SHP77 treated with DMSO at 0.1 percent for 48 hours (cell line): ENCODE data around the gene ZNF821.
"Not testable (repeated sequence)": the region's sequence is repeated elsewhere in the genome, so short reads cannot be mapped to it uniquely, and the experiment has no call there.

Experiments used
- DNase-seq: peaks from one replicate; lab custom pipeline; 2025; lab: John Stamatoyannopoulos, UW

Gene ZNF821

GRCh38 chr16:71859762-71860521, 24.0 kb downstream of the ZNF821 start:
- no peak for DNase-seq

GRCh38 chr16:71855937-71856662, 27.9 kb downstream of the ZNF821 start:
- DNase-seq: no peak

GRCh38 chr16:71854369-71854948, 29.5 kb downstream of the ZNF821 start:
- no peak for DNase-seq

- DNase-seq: no peak
Measured at GRCh38 chr16:71853413-71853812, 30.6 kb downstream of the ZNF821 start.

GRCh38 chr16:71852561-71852960, 31.4 kb downstream of the ZNF821 start:
- no peak for DNase-seq

GRCh38 chr16:71852158-71852557, 31.8 kb downstream of the ZNF821 start:
- DNase-seq: no peak

GRCh38 chr16:71851746-71852145, 32.2 kb downstream of the ZNF821 start:
- no peak for DNase-seq

GRCh38 chr16:71848622-71849021, 35.4 kb downstream of the ZNF821 start:
- DNase-seq: no peak

- no peak for DNase-seq
Measured at GRCh38 chr16:71847096-71847495, 36.9 kb downstream of the ZNF821 start.

GRCh38 chr16:71846431-71846830, 37.6 kb downstream of the ZNF821 start:
- DNase-seq: no peak

- peak; percentile 54 for DNase-seq
Measured at GRCh38 chr16:71845639-71846430, 38.1 kb downstream of the ZNF821 start, which contains the start of gene ATXN1L. Gene ATXN1L, plus strand, starts transcription at chr16:71845976. Its CDS starts 3,765 bp downstream, at chr16:71849741.

- DNase-seq: no peak
Measured at GRCh38 chr16:71843572-71843971, 40.4 kb downstream of the ZNF821 start.

- DNase-seq: no peak
Measured at GRCh38 chr16:71840052-71840451, 43.9 kb downstream of the ZNF821 start.

- no peak for DNase-seq
Measured at GRCh38 chr16:71837150-71837549, 46.8 kb downstream of the ZNF821 start.

- DNase-seq: no peak
Measured at GRCh38 chr16:71834291-71834690, 49.7 kb downstream of the ZNF821 start.

- not testable (repeated sequence) for DNase-seq
Measured at GRCh38 chr16:71832112-71832511, 51.9 kb downstream of the ZNF821 start.

- DNase-seq: not testable (repeated sequence)
Measured at GRCh38 chr16:71831698-71832097, 52.3 kb downstream of the ZNF821 start.

GRCh38 chr16:71830359-71830758, 53.6 kb downstream of the ZNF821 start:
- DNase-seq: no peak

GRCh38 chr16:71826533-71827017, 57.4 kb downstream of the ZNF821 start:
- no peak for DNase-seq

- DNase-seq: not testable (repeated sequence)
Measured at GRCh38 chr16:71817155-71817500, 66.9 kb downstream of the ZNF821 start.

GRCh38 chr16:71811261-71811803, 72.7 kb downstream of the ZNF821 start:
- no peak for DNase-seq

GRCh38 chr16:71810155-71810530, 73.8 kb downstream of the ZNF821 start:
- DNase-seq: not testable (repeated sequence)
